Fibroblast of lung (primary cell): Measurements from ENCODE around the gene C7orf57. TPM values are rescaled to one million over a fixed set of nuclear protein-coding genes. Genes with fewer than 3 reads are reported as not detected.
A peak's percentile ranks its signal among the peaks of the same experiment; 100 is the strongest.
"Not testable (repeated sequence)": the region's sequence is repeated elsewhere in the genome, so short reads cannot be mapped to it uniquely, and the experiment has no call there.

Experiments
- DNase-seq, 2 donors: peaks; one replicate each; pipeline versions ENCODE4 v3.0.0 to v3.0.0-alpha.2; 2010; ENCODE audit warnings: low read depth in 2 of 2
- H2AFZ ChIP-seq: 2 replicates; pipeline ENCODE4 v1.5.1; 2012; ENCODE audit warnings: low read length, control low read depth, inconsistent platforms
- H3K27ac ChIP-seq: 2 replicates; pipeline ENCODE4 v1.5.1; 2011; ENCODE audit warnings: low read length, control low read depth; ENCODE audit not compliant: insufficient read depth
- H3K27me3 ChIP-seq: 2 replicates; pipeline ENCODE4 v1.5.1; 2011; ENCODE audit warnings: mild to moderate bottlenecking, low read length; ENCODE audit not compliant: control insufficient read depth, insufficient read depth
- H3K36me3 ChIP-seq: 2 replicates; pipeline ENCODE4 v1.5.1; 2011; ENCODE audit warnings: low read length; ENCODE audit not compliant: control insufficient read depth, insufficient read depth
- H3K4me1 ChIP-seq: 2 replicates; pipeline ENCODE4 v1.5.1; 2011; ENCODE audit warnings: low read length; ENCODE audit not compliant: control insufficient read depth, insufficient read depth; ENCODE audit errors: extremely low read depth
- H3K4me2 ChIP-seq: 2 replicates; pipeline ENCODE4 v1.5.1; 2011; ENCODE audit warnings: low read length, control low read depth; ENCODE audit not compliant: insufficient read depth; ENCODE audit errors: extremely low read depth
- H3K4me3 ChIP-seq, 4 experiments: fragments of 200-600 bp in 1 of 4; sonication (generic) in 1 of 4; replicated peaks in 1 of 4; 2 replicates each; pipeline ENCODE4 v1.5.1; 2011 to 2016; ENCODE audit warnings: low read length in 4 of 4, low read depth in 3 of 4, mild to moderate bottlenecking in 3 of 4, control low read depth in 2 of 4, inconsistent platforms in 1 of 4, mixed read lengths in 1 of 4; ENCODE audit not compliant: insufficient read depth in 1 of 4; ENCODE audit errors: control extremely low read depth in 1 of 4
- H3K79me2 ChIP-seq: 2 replicates; pipeline ENCODE4 v1.5.1; 2012; ENCODE audit warnings: mild to moderate bottlenecking, low read length, inconsistent platforms; ENCODE audit not compliant: control insufficient read depth, insufficient read depth
- H3K9ac ChIP-seq: 2 replicates; pipeline ENCODE4 v1.5.1; 2011; ENCODE audit warnings: mild to moderate bottlenecking, low read length, control low read depth; ENCODE audit not compliant: insufficient read depth
- H3K9me3 ChIP-seq: 2 replicates; pipeline ENCODE4 v1.5.1; 2012; ENCODE audit warnings: low read depth, low read length; ENCODE audit not compliant: control insufficient read depth, insufficient read depth
- H4K20me1 ChIP-seq: 2 replicates; pipeline ENCODE4 v1.5.1; 2011; ENCODE audit warnings: low read length; ENCODE audit not compliant: control insufficient read depth, insufficient read depth; ENCODE audit errors: extremely low read depth
- EZH2 ChIP-seq: IDR thresholded peaks from 2 replicates; pipeline ENCODE4 v1.5.1; 2012; ENCODE audit warnings: low read length, control low read depth, mild to moderate bottlenecking; ENCODE audit errors: missing control alignments
- polyA minus RNA-seq: library from RNA; depleted of rRNA, polyadenylated mRNA; stranded (reverse); fragments of >200 nt; gene quantifications from 2 replicates; pipeline ENCODE4 v1.2.3, GENCODE V29; 2011; ENCODE audit warnings: low replicate concordance
- polyA plus RNA-seq, 2 donors: library from polyadenylated mRNA; depleted of rRNA in 1 of 2; stranded (reverse) in 1 of 2; unstranded in 1 of 2; fragments of >200 nt; gene quantifications; 2 replicates each; pipeline ENCODE4 v1.2.1, GENCODE V29; 2011 to 2012; ENCODE audit warnings: missing spikeins in 1 of 2
- total RNA-seq: library from RNA; depleted of rRNA; stranded (reverse); fragments of >200 nt; gene quantifications from 2 replicates; pipeline ENCODE4 v1.2.1, GENCODE V29; 2014
- TF ChIP-seq, protein P1 (sequence below), 2 donors: IDR thresholded peaks in 1 of 2; conservative IDR thresholded peaks in 1 of 2; 1 replicate in 1 of 2; 2 replicates in 1 of 2; pipeline ENCODE4 v1.5.1; 2011 to 2012; ENCODE audit warnings: low read length in 2 of 2, control low read depth in 1 of 2, inconsistent platforms in 1 of 2, low read depth in 1 of 2, mild to moderate bottlenecking in 1 of 2

C7orf57 gene
- total RNA-seq (not detected in 2 replicates), polyA plus RNA-seq (not detected in 2 replicates), polyA minus RNA-seq (not detected in 2 replicates)
- not detected in 2 replicates for polyA plus RNA-seq (2012)

DNA sequence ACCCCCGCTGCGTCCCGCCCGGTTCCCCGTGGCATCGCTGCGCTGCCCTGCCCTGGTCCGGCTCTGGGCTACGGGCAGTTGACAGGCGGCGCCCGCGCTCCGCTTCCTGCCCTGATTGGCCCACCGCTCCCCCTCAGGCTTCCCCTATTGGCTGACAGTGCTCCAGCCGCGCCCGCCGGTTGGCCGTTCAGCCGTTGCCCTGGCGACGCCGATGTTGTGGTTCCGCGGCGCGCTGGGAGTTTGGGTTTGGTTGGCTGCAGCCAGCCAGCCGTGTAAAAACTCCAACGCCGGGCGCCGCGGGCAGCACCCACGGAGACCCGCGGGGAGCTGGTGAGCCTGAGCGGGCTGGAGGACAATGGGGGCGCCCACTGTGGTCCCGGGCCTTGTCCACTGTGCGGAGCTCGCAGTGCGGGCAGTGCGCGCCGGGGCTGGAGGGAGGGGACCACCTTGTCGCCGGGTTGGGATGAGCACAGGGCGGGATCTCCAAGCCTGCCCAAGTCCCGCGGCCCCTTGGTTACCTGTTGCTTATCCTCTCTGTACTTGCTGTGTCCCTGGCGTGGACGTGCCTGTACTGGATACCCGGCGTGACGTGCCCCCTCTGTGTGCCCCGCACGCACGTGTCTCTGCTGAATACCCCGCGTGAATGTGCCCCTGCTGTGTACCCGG, at the start of gene C7orf57:
TSS of gene C7orf57 (plus strand) at position 243 of the 666 bp plus-strand sequence. CDS start 766 bp downstream, outside the sequence.
- Histone ChIP-seq H3K4me3 (peak within 1 kb of the TSS; percentile 36 to 65 (median 48)), H3K27me3 (peaks cover 22% of the 10 kb centered on the region), H3K9ac (peak within 1 kb of the TSS; percentile 42), H4K20me1 (no peaks in the 10 kb centered on the region), H3K36me3 (no peaks in the 10 kb centered on the region), H3K4me1 (no peaks in the 10 kb centered on the region), H3K79me2 (no peaks in the 10 kb centered on the region), H3K27ac (no peak within 1 kb of the TSS), H3K9me3 (no peaks in the 10 kb centered on the region), H3K4me2 (peak within 1 kb of the TSS; percentile 60), H2AFZ (peak within 1 kb of the TSS; percentile 17)
- TF ChIP-seq, protein P1, sequence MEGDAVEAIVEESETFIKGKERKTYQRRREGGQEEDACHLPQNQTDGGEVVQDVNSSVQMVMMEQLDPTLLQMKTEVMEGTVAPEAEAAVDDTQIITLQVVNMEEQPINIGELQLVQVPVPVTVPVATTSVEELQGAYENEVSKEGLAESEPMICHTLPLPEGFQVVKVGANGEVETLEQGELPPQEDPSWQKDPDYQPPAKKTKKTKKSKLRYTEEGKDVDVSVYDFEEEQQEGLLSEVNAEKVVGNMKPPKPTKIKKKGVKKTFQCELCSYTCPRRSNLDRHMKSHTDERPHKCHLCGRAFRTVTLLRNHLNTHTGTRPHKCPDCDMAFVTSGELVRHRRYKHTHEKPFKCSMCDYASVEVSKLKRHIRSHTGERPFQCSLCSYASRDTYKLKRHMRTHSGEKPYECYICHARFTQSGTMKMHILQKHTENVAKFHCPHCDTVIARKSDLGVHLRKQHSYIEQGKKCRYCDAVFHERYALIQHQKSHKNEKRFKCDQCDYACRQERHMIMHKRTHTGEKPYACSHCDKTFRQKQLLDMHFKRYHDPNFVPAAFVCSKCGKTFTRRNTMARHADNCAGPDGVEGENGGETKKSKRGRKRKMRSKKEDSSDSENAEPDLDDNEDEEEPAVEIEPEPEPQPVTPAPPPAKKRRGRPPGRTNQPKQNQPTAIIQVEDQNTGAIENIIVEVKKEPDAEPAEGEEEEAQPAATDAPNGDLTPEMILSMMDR (conservative IDR thresholded peaks at IDR 0.05 in 1 of 2, IDR thresholded peaks at IDR 0.05 in 1 of 2; ENCODE audit: low read depth in 1 of 2, low read length in 2 of 2): no peak
- peak; percentile 78 for TF ChIP-seq EZH2
- peak; percentile 78 to 87 for DNase-seq

DNA sequence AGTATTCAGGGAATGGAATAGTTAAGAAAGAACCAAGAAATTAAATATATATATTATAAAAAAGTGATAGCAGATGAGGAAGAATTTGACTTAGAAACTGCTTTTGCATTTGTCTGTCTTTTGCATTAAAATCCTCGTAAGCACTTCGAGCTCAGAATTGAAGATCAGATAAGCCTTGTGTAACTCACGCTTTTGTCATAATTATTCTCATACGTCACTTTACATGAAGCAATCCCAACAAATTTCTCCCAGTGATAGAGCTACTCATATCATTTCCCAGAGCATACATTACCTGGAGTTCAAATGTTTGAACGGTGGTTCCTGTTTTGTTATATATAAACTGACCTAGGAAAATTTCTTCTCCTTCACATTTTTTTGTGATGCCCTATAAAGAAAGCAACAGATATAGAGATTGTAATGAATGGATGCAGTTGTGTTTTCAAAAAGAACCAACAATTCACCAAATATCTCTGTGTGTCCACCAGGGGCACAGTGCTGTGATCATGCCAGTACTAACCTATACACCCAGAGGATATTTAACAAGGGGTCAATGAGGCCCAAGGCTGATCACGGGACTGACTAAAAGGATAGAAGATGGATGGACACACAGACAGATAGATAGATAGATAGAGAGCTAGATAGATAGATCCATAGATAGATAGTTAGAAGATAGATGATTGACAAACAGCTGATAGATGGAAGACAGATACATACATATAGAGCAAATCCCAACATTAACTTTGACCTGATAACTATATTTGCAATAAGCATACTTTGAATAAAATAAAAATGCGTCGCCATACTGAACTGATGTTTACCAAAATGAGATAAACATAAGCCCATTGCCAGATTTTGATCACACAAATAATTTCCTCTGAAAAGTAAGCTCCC, 46.6 kb upstream of the C7orf57 start:
- no peak overlapping the region for H3K27ac ChIP-seq
- no peak for DNase-seq
- H3K4me3 ChIP-seq: no peak overlapping the region
- H3K4me1 ChIP-seq: peaks cover 3% of the 10 kb centered on the region
- TF ChIP-seq, protein P1 (conservative IDR thresholded peaks at IDR 0.05 in 1 of 2, IDR thresholded peaks at IDR 0.05 in 1 of 2; ENCODE audit: low read depth in 1 of 2, low read length in 2 of 2): peak; percentile 38 to 56
- TF ChIP-seq EZH2: no peak
- H2AFZ ChIP-seq: no peak overlapping the region
- H3K79me2 ChIP-seq: no peaks in the 10 kb centered on the region
- H3K9ac ChIP-seq: no peak overlapping the region
- no peaks in the 10 kb centered on the region for H3K9me3 ChIP-seq
- H3K36me3 ChIP-seq: no peaks in the 10 kb centered on the region
- H4K20me1 ChIP-seq: no peaks in the 10 kb centered on the region
- no peak overlapping the region for H3K4me2 ChIP-seq
- H3K27me3 ChIP-seq: no peaks in the 10 kb centered on the region

DNA sequence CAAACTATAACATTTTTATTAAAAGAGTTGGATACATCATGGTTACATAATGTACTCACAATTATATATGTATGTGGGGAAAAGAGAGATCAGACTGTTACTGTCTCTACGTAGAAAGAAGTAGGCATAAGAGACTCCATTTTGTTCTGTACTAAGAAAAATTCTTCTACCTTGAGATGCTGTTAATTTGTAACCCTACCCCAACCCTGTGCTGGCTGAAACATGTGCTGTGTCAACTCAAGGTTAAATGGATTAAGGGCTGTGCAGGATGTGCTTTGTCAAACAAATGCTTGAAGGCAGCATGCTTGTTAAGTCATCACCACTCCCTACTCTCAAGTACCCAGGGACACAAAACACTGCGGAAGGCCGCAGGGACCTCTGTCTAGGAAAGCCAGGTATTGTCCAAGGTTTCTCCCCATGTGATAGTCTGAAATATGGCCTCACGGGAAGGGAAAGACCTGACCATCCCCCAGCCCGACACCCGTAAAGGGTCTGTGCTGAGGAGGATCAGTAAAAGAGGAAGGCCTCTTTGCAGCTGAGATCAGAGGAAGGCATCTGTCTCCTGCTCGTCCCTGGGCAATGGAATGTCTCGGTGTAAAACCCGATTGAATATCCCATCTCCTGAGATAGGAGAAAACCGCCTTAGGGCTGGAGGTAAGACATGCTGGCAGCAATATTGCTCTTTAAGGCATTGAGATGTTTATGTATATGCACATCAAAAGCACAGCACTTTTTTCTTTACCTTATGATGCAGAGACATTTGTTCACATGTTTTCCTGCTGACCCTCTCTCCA, 45.5 kb upstream of the C7orf57 start:
- not testable (repeated sequence) for H3K4me1 ChIP-seq, H4K20me1 ChIP-seq, H2AFZ ChIP-seq

More for the DNA sequence above, 45.5 kb upstream of the C7orf57 start:
- H3K4me3 ChIP-seq, H3K36me3 ChIP-seq, H3K9me3 ChIP-seq, H3K79me2 ChIP-seq, H3K27me3 ChIP-seq, H3K4me2 ChIP-seq, H3K9ac ChIP-seq, H3K27ac ChIP-seq, DNase-seq: not testable (repeated sequence)
